ENCODE results near the gene AK3.

The AK3 gene

GRCh38 chr9:4746278-4747030 lies 5.5 kb upstream of the AK3 start:
- no peak for DNase-seq (ENCODE audit: low read depth)

GRCh38 chr9:4743131-4743875 lies 2.3 kb upstream of the AK3 start:
- DNase-seq (ENCODE audit: low read depth): no peak

- DNase-seq (ENCODE audit: low read depth): no peak
Observed at GRCh38 chr9:4742246-4742645, 1.2 kb upstream of the AK3 start.

- DNase-seq (ENCODE audit: low read depth): no peak
Observed at GRCh38 chr9:4741365-4742089, 525 bp upstream of the AK3 start.

- DNase-seq (ENCODE audit: low read depth): no peak
Observed at GRCh38 chr9:4740388-4740637, 689 bp downstream of the AK3 start.

GRCh38 chr9:4739587-4740387 lies 1.2 kb downstream of the AK3 start:
- DNase-seq (ENCODE audit: low read depth): no peak

- DNase-seq (ENCODE audit: low read depth): no peak
Observed at GRCh38 chr9:4738866-4739586, 2.0 kb downstream of the AK3 start.

- no peak for DNase-seq (ENCODE audit: low read depth)
Observed at GRCh38 chr9:4734150-4734549, 6.9 kb downstream of the AK3 start.

GRCh38 chr9:4732890-4733289 lies 8.1 kb downstream of the AK3 start:
- DNase-seq (ENCODE audit: low read depth): no peak

- no peak for DNase-seq (ENCODE audit: low read depth)
Observed at GRCh38 chr9:4727593-4727992, 13.4 kb downstream of the AK3 start.

- DNase-seq (ENCODE audit: low read depth): no peak
Observed at GRCh38 chr9:4725706-4726442, 15.1 kb downstream of the AK3 start.

GRCh38 chr9:4721736-4722135 lies 19.3 kb downstream of the AK3 start:
- DNase-seq (ENCODE audit: low read depth): no peak

GRCh38 chr9:4718911-4719310 lies 22.1 kb downstream of the AK3 start:
- DNase-seq (ENCODE audit: low read depth): no peak

- DNase-seq (ENCODE audit: low read depth): no peak
Observed at GRCh38 chr9:4717815-4718214, 23.2 kb downstream of the AK3 start.

GRCh38 chr9:4716163-4716562 lies 24.8 kb downstream of the AK3 start:
- no peak for DNase-seq (ENCODE audit: low read depth)

GRCh38 chr9:4714266-4715016 lies 26.6 kb downstream of the AK3 start:
- DNase-seq (ENCODE audit: low read depth): no peak

GRCh38 chr9:4713849-4714248 lies 27.2 kb downstream of the AK3 start:
- no peak for DNase-seq (ENCODE audit: low read depth)

- no peak for DNase-seq (ENCODE audit: low read depth)
Observed at GRCh38 chr9:4709380-4709779, 31.6 kb downstream of the AK3 start.

- no peak for DNase-seq (ENCODE audit: low read depth)
Observed at GRCh38 chr9:4706971-4707622, 33.9 kb downstream of the AK3 start.

- no peak for DNase-seq (ENCODE audit: low read depth)
Observed at GRCh38 chr9:4706021-4706420, 35.0 kb downstream of the AK3 start.
